ENCODE results near the gene PAN2.
"Not testable (repeated sequence)": the region's sequence is repeated elsewhere in the genome, so short reads cannot be mapped to it uniquely, and the experiment has no call there.

The PAN2 gene

DNA sequence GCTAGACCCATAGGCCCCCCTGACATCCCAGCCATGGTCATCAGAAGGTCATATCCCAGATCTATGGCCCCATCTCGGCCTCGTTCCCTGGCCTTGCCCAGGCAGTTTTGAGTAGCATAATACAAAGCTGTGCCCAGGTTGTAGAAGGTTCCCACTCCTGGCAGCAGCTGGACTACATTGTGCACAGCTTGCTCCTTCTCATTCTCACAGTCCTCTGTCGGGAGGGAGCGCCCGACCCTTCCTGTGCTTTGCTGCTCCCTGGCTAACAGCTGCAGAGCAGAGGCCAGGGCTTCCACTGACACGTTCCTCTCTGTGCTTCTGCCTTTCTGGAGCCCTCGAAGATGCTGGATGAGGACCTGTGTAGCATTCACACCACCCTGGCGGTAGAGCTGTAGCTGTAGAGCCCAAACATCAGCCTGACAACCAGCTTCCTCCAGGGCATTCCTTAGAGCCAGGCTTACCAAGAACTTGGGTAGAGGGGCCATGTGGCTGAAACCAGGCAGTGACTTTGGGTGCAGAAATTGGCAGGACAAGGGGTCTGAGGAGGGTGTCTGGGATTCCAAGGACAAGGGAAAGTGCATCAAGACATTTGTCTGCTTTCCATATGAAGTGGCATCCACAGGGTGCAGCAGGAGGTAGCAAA is 27.8 kb upstream of the PAN2 start:
- Histone ChIP-seq H3K4me3 (ENCODE audit: low read length) (no peak overlapping the region), H3K4me1 (ENCODE audit: control insufficient read depth, insufficient read depth, low read length) (peaks cover 16% of the 10 kb centered on the region)
- no peak for DNase-seq (ENCODE audit: low read depth)

DNA sequence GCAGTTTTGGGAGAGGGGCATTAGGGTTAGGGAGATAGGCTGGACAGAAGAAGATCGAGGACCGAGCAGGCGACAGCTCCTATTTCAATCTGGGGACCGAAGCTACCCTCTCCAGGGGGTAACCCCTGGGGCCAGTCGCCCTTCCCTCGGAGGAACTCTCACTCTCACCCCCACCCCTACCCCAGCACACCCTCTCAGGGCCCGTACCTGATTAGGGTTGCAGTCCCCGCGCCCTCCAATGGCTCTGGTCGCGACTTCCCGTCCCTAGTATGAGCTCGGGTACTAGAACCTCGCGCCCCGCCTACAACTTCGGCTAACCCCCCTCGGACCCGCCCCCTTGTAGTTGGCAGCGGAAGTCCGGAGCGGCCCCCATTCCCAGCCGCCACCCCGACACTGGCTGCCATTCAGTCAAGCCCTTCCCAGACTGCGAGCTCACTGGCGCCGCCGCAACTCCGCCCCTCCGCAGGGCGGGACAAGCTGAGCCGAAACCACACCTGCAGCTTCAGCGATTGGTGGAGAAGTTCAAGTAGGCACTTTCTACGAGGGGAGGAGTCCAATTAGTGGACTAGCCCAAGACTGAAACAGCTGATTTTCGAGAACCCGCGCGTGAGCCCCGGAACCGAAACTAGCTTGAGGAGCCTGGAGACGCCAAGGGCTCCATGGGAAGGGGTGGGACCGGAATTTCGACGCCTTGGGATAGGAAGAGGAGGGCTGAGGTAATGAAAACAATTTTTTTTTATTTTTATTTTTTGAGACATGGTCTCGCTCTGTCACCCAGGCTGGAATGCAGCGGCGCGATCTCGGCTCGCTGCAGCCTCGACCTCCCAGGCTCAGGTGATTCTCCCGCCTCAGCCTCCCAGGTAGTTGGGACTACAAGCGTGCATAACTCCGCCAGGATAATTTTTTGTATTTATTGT is 26.3 kb upstream of the PAN2 start, which contains the start of gene STAT2:
Gene STAT2 (minus strand): TSS at position 257 of the 917 bp plus-strand sequence. CDS start 3,536 bp downstream, outside the sequence.
- Histone ChIP-seq H3K4me1 (ENCODE audit: control insufficient read depth, insufficient read depth, low read length) (peaks cover 16% of the 10 kb centered on the region), H3K27me3 (replicated peaks; ENCODE audit: control insufficient read depth, insufficient read depth, low read length) (no peaks in the 10 kb centered on the region), H3K4me3 (ENCODE audit: low read length) (peak within 1 kb of the TSS; percentile 99), H3K9ac (ENCODE audit: low read length) (peak within 1 kb of the TSS; percentile 100), H3K36me3 (ENCODE audit: control insufficient read depth, insufficient read depth, low read length, severe bottlenecking) (peaks cover 21% of the 10 kb centered on the region), H3K9me3 (ENCODE audit: control insufficient read depth, low read length) (no peaks in the 10 kb centered on the region)
- peak; percentile 100 for DNase-seq (ENCODE audit: low read depth)

More for the DNA sequence above, 27.8 kb upstream of the PAN2 start:
- Histone ChIP-seq H3K9me3 (ENCODE audit: control insufficient read depth, low read length) (no peaks in the 10 kb centered on the region), H3K27me3 (replicated peaks; ENCODE audit: control insufficient read depth, insufficient read depth, low read length) (no peaks in the 10 kb centered on the region), H3K9ac (ENCODE audit: low read length) (no peak overlapping the region), H3K36me3 (ENCODE audit: control insufficient read depth, insufficient read depth, low read length, severe bottlenecking) (peaks cover 6% of the 10 kb centered on the region)

DNA sequence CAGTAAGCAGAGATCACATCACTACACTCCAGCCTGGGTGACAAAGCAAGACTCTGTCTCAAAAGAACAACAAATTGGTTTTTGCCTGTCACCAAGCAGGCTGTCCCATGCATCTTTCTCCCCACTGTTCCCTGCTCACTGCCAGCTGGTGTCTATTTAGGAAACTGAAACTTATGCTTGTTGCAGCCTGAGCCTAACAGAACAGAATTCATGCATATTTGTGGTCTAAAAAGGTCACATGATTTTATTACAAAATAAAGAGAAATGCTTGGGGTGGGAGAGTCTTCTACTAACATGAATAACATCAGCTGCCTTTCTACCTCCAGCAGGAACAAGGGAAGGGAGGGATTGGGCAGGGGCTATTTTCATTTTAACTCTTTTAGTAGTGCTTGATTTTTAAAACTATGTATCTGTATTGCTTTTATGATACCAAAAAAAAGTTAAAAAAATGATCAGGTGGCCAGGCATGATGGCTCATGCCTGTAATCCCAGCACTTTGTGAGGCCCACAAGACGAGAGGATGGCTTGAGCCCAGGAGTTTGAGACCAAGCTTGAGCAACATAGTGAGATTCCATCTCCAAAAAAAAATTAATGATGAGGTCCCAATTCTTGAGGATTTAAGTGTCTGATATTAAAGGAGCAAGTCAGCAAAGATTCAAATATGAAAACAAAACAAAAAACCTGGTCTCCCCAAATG is 25.2 kb upstream of the PAN2 start:
- peaks cover 16% of the 10 kb centered on the region for H3K4me1 ChIP-seq (ENCODE audit: control insufficient read depth, insufficient read depth, low read length)
- H3K9ac ChIP-seq (ENCODE audit: low read length): peak overlapping the region; percentile 100
- peaks cover 32% of the 10 kb centered on the region for H3K36me3 ChIP-seq (ENCODE audit: control insufficient read depth, insufficient read depth, low read length, severe bottlenecking)
- H3K4me3 ChIP-seq (ENCODE audit: low read length): peak overlapping the region; percentile 99
- no peaks in the 10 kb centered on the region for H3K9me3 ChIP-seq (ENCODE audit: control insufficient read depth, low read length)
- H3K27me3 ChIP-seq (replicated peaks; ENCODE audit: control insufficient read depth, insufficient read depth, low read length): no peaks in the 10 kb centered on the region
- DNase-seq (ENCODE audit: low read depth): peak; percentile 95

DNA sequence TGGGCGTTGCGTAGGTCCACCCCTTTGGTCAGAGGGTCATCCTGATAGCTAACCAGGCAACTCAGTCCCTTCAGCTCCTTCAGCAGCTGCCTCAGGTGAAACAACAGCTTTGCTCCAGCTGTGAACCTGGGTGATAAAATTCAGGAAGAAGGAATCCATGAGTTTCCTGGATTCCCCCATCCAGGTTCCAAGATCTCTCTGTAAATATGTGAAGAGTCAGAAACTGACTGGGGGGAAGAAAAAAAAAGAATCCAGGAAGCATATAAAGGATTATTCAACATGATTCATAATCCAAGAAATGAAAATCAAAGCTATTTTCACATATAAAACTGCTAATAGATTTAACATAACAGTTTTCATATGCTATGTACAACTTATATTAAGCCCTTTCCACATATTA is 17.5 kb upstream of the PAN2 start:
- H3K36me3 ChIP-seq (ENCODE audit: control insufficient read depth, insufficient read depth, low read length, severe bottlenecking): peaks cover 97% of the 10 kb centered on the region
- no peak overlapping the region for H3K9ac ChIP-seq (ENCODE audit: low read length)
- DNase-seq (ENCODE audit: low read depth): no peak
- H3K9me3 ChIP-seq (ENCODE audit: control insufficient read depth, low read length): no peaks in the 10 kb centered on the region
- no peaks in the 10 kb centered on the region for H3K4me1 ChIP-seq (ENCODE audit: control insufficient read depth, insufficient read depth, low read length)
- no peaks in the 10 kb centered on the region for H3K27me3 ChIP-seq (replicated peaks; ENCODE audit: control insufficient read depth, insufficient read depth, low read length)
- no peak overlapping the region for H3K4me3 ChIP-seq (ENCODE audit: low read length)

DNA sequence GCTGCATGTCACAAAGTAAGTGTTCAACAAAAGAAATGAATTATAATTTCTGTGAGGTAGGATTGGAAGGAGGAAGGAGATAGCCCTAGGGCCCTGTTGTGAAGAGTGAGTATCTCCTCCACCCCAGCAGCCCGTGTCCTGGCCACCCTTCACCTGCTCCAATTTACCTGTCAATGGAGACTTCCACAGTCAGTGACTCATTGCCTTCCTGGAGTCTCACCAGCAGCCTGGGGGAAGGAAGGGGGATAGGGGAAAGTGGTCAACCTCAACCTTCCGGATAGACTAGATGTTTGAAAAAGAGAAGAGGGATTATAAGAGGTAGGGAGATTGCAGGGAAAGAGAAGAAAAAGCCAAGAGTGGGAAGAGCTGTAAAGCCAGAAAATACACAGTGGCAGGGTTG is 16.9 kb upstream of the PAN2 start:
- Histone ChIP-seq H3K4me3 (ENCODE audit: low read length) (no peak overlapping the region), H3K27me3 (replicated peaks; ENCODE audit: control insufficient read depth, insufficient read depth, low read length) (no peaks in the 10 kb centered on the region), H3K4me1 (ENCODE audit: control insufficient read depth, insufficient read depth, low read length) (no peaks in the 10 kb centered on the region), H3K9me3 (ENCODE audit: control insufficient read depth, low read length) (no peaks in the 10 kb centered on the region), H3K9ac (ENCODE audit: low read length) (no peak overlapping the region), H3K36me3 (ENCODE audit: control insufficient read depth, insufficient read depth, low read length, severe bottlenecking) (peaks cover 97% of the 10 kb centered on the region)
- DNase-seq (ENCODE audit: low read depth): no peak

DNA sequence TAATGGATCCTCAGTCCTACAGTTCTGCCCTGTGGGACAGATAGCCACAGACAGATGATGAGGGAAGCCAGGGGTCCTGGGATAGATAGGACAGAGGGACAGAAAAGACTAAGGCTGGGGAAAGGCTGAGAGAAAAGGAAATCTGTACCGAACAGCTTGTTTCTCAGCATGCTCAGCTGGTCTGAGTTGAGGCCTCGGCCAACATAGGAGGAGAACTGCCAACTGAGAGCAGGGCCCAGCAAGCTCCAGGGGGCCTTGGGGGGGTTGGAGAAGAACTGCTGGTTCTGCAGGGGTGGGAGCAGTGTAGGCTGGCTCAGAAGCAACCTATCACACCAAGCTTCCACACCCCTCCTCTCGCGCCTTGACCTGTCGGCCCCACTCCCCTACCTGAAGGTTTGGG is 15.0 kb upstream of the PAN2 start:
- Histone ChIP-seq H3K4me3 (ENCODE audit: low read length) (no peak overlapping the region), H3K4me1 (ENCODE audit: control insufficient read depth, insufficient read depth, low read length) (no peaks in the 10 kb centered on the region), H3K27me3 (replicated peaks; ENCODE audit: control insufficient read depth, insufficient read depth, low read length) (no peaks in the 10 kb centered on the region), H3K9me3 (ENCODE audit: control insufficient read depth, low read length) (no peaks in the 10 kb centered on the region), H3K36me3 (ENCODE audit: control insufficient read depth, insufficient read depth, low read length, severe bottlenecking) (peaks cover 92% of the 10 kb centered on the region), H3K9ac (ENCODE audit: low read length) (peak overlapping the region; percentile 19)
- DNase-seq (ENCODE audit: low read depth): no peak

DNA sequence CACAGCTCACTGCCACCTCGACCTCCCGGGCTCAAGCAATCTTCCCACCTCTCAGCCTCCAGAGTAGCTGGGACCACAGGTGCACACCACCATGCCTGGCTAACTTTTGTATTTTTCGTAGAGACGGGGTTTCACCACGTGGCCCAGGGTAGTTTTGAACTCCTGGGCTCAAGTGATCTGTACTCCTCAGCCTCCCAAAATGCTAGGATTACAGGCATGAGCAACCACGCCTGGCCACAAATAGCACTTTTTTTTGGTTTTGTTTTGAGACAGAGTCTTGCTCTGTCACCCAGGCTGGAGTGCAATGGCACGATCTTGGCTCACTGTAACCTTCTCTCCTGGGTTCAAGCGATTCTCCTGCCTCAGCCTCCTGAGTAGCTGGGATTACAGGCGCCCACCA is 13.5 kb upstream of the PAN2 start:
- H3K4me1 ChIP-seq (ENCODE audit: control insufficient read depth, insufficient read depth, low read length); H3K9me3 ChIP-seq (ENCODE audit: control insufficient read depth, low read length); H3K4me3 ChIP-seq (ENCODE audit: low read length); H3K9ac ChIP-seq (ENCODE audit: low read length); DNase-seq (ENCODE audit: low read depth); H3K27me3 ChIP-seq (replicated peaks; ENCODE audit: control insufficient read depth, insufficient read depth, low read length): not testable (repeated sequence)
- H3K36me3 ChIP-seq (ENCODE audit: control insufficient read depth, insufficient read depth, low read length, severe bottlenecking): peaks cover 93% of the 10 kb centered on the region

DNA sequence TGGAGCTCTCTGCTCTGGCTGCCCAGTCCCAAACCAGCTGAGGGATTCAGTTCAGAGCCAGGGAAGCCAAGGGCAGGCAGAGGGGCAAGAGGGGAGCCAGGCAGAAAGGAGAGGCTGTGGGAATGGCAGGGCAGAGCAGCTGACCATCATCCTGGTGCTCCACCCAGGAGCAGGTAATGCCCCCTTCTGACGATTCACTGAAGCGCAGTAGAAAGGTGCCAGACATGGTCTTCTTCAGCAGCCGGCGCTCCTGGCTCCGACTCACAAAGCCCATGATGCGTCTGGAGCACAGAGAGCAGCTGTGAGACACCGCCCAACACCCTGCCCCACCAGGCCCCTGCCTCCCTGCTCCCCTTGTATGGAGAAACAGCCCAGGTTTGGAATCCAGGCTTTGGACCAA is 12.9 kb upstream of the PAN2 start:
- DNase-seq (ENCODE audit: low read depth): no peak
- no peaks in the 10 kb centered on the region for H3K4me1 ChIP-seq (ENCODE audit: control insufficient read depth, insufficient read depth, low read length)

DNA sequence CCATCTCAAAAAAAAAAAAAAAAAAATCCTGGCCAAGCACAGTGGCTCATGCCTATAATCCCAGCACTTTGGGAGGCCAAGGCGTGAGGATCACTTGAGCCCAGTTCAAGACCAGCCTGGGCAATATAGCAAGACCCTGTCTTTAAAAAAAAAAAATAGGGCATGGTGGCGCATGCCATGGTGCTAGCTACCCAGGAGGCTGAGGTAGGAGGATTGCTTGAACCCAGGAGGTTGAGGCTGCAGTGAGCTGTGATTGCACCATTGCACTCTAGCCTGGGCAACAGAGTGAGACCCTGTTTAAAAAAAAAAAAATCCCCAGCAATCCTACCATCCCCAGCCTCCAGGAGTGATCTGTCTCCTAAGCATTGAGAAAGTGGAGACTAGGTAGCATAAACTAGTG is 8.5 kb upstream of the PAN2 start:
- not testable (repeated sequence) for H3K9me3 ChIP-seq (ENCODE audit: control insufficient read depth, low read length); H3K4me3 ChIP-seq (ENCODE audit: low read length); DNase-seq (ENCODE audit: low read depth); H3K27me3 ChIP-seq (replicated peaks; ENCODE audit: control insufficient read depth, insufficient read depth, low read length); H3K4me1 ChIP-seq (ENCODE audit: control insufficient read depth, insufficient read depth, low read length); H3K9ac ChIP-seq (ENCODE audit: low read length)
- H3K36me3 ChIP-seq (ENCODE audit: control insufficient read depth, insufficient read depth, low read length, severe bottlenecking): peaks cover 57% of the 10 kb centered on the region

More for the DNA sequence above, 12.9 kb upstream of the PAN2 start:
- no peaks in the 10 kb centered on the region for H3K27me3 ChIP-seq (replicated peaks; ENCODE audit: control insufficient read depth, insufficient read depth, low read length)
- no peak overlapping the region for H3K4me3 ChIP-seq (ENCODE audit: low read length)
- H3K9ac ChIP-seq (ENCODE audit: low read length): no peak overlapping the region
- H3K36me3 ChIP-seq (ENCODE audit: control insufficient read depth, insufficient read depth, low read length, severe bottlenecking): peaks cover 93% of the 10 kb centered on the region
- no peaks in the 10 kb centered on the region for H3K9me3 ChIP-seq (ENCODE audit: control insufficient read depth, low read length)

DNA sequence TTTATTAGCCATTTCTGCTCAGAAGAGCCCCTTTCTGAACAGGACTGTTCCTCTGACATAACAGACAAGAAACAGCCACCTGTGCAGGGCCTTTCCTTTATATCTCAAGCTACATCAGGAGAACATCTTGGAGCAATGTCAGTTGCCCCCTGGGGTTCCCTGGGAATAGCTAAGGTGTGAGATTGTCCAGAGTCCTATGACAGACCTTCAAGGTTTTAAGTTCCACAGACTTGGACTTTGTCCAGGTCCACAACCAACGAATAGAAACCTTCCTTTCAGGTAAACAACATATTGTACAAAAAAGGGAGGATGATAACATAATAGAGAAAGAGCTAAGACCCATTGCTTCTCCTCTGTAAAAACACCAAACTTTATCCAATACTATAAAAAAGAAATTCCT is 7.8 kb upstream of the PAN2 start:
- Histone ChIP-seq H3K9me3 (ENCODE audit: control insufficient read depth, low read length) (no peaks in the 10 kb centered on the region), H3K27me3 (replicated peaks; ENCODE audit: control insufficient read depth, insufficient read depth, low read length) (no peaks in the 10 kb centered on the region), H3K9ac (ENCODE audit: low read length) (no peak overlapping the region), H3K36me3 (ENCODE audit: control insufficient read depth, insufficient read depth, low read length, severe bottlenecking) (peaks cover 50% of the 10 kb centered on the region), H3K4me1 (ENCODE audit: control insufficient read depth, insufficient read depth, low read length) (no peaks in the 10 kb centered on the region), H3K4me3 (ENCODE audit: low read length) (no peak overlapping the region)
- no peak for DNase-seq (ENCODE audit: low read depth)

DNA sequence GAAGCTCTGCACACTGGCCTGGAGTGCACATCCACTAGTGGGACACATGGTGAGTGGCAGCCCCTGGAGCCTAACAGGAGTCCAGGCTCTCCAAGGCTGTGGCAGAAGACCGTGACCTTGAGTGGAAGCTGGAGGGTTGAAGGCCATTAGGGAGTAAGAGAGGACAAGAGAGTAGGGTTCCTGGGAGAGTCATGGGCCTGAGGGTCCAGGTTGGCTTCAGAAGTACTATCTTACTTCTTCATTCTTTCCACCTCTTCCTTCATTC is 5.3 kb upstream of the PAN2 start:
- no peak for DNase-seq (ENCODE audit: low read depth)
- Histone ChIP-seq H3K27me3 (replicated peaks; ENCODE audit: control insufficient read depth, insufficient read depth, low read length) (no peaks in the 10 kb centered on the region), H3K4me1 (ENCODE audit: control insufficient read depth, insufficient read depth, low read length) (peaks cover 5% of the 10 kb centered on the region), H3K4me3 (ENCODE audit: low read length) (no peak overlapping the region), H3K36me3 (ENCODE audit: control insufficient read depth, insufficient read depth, low read length, severe bottlenecking) (peaks cover 31% of the 10 kb centered on the region), H3K9me3 (ENCODE audit: control insufficient read depth, low read length) (no peaks in the 10 kb centered on the region), H3K9ac (ENCODE audit: low read length) (no peak overlapping the region)
